Measurements from ENCODE around the gene TMCO4.
A peak's percentile ranks its signal among the peaks of the same experiment; 100 is the strongest.

TMCO4 gene

GRCh38 chr1:19696820-19697219, 102.9 kb downstream of the TMCO4 start:
- TF ChIP-seq ZNF529 (tag by site-specific recombination; IDR thresholded peaks at IDR 0.05; ENCODE audit: insufficient replicate concordance), result no peak
- no peak for TF ChIP-seq ZNF148 (tag by site-specific recombination; IDR thresholded peaks at IDR 0.05; ENCODE audit: borderline replicate concordance)
- TF ChIP-seq ZBTB20 (tag by site-specific recombination; IDR thresholded peaks at IDR 0.05), result no peak
- 0 out of 2 replicates have a peak, but pooled peaks have one; percentile 39 for TF ChIP-seq ZNF768 (tag by site-specific recombination; IDR thresholded peaks at IDR 0.05)
- TF ChIP-seq OVOL3 (tag by site-specific recombination; IDR thresholded peaks at IDR 0.05), result no peak
- no peak for TF ChIP-seq ZSCAN16 (tag by site-specific recombination; IDR thresholded peaks at IDR 0.05)
- CTCF ChIA-PET, result interaction anchor here (1.4 kb wide), 1 partner anchor 35 kb away, joined by 4 read pairs; no protein-coding TSS in a partner anchor
- Histone ChIP-seq H3K4me1 (ENCODE audit: control insufficient read depth, insufficient read depth, low read length) (no peaks in the 10 kb centered on the region), H3K27ac (ENCODE audit: extremely low read depth, low read depth, low read length) (no peak overlapping the region), H3K36me3 (ENCODE audit: control insufficient read depth in 2 of 2, insufficient read depth in 1 of 2, low read length in 2 of 2) (no peaks in the 10 kb centered on the region), H3K9me3 (ENCODE audit: control insufficient read depth, insufficient read depth, low read depth, low read length) (no peaks in the 10 kb centered on the region), H3K4me3 (ENCODE audit: low read depth, low read length) (no peak overlapping the region)
- POLR2A ChIA-PET, result interaction anchor here (0.6 kb wide), 1 partner anchor 23 kb away, joined by 4 read pairs; no protein-coding TSS in a partner anchor

- Histone ChIP-seq H3K27ac (ENCODE audit: extremely low read depth, low read depth, low read length) (no peak overlapping the region), H3K9me3 (ENCODE audit: control insufficient read depth, insufficient read depth, low read depth, low read length) (no peaks in the 10 kb centered on the region), H3K4me3 (ENCODE audit: low read depth, low read length) (no peak overlapping the region), H3K4me1 (ENCODE audit: control insufficient read depth, insufficient read depth, low read length) (no peaks in the 10 kb centered on the region), H3K36me3 (ENCODE audit: control insufficient read depth in 2 of 2, insufficient read depth in 1 of 2, low read length in 2 of 2) (no peaks in the 10 kb centered on the region)
- CTCF ChIA-PET, result interaction anchor here (0.6 to 2.5 kb wide), 3 partner anchors 8 to 15 kb away, joined by 3 to 15 read pairs (median 6); no protein-coding TSS in a partner anchor
- TF ChIP-seq, protein P1, sequence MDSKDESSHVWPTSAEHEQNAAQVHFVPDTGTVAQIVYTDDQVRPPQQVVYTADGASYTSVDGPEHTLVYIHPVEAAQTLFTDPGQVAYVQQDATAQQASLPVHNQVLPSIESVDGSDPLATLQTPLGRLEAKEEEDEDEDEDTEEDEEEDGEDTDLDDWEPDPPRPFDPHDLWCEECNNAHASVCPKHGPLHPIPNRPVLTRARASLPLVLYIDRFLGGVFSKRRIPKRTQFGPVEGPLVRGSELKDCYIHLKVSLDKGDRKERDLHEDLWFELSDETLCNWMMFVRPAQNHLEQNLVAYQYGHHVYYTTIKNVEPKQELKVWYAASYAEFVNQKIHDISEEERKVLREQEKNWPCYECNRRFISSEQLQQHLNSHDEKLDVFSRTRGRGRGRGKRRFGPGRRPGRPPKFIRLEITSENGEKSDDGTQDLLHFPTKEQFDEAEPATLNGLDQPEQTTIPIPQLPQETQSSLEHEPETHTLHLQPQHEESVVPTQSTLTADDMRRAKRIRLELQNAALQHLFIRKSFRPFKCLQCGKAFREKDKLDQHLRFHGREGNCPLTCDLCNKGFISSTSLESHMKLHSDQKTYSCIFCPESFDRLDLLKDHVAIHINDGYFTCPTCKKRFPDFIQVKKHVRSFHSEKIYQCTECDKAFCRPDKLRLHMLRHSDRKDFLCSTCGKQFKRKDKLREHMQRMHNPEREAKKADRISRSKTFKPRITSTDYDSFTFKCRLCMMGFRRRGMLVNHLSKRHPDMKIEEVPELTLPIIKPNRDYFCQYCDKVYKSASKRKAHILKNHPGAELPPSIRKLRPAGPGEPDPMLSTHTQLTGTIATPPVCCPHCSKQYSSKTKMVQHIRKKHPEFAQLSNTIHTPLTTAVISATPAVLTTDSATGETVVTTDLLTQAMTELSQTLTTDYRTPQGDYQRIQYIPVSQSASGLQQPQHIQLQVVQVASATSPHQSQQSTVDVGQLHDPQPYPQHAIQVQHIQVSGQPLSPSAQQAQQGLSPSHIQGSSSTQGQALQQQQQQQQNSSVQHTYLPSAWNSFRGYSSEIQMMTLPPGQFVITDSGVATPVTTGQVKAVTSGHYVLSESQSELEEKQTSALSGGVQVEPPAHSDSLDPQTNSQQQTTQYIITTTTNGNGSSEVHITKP (tag by site-specific recombination; IDR thresholded peaks at IDR 0.05), result 0 out of 2 replicates have a peak, but pooled peaks have one; percentile 12
- no peak for TF ChIP-seq ZNF843 (tag by site-specific recombination; IDR thresholded peaks at IDR 0.05)
- POLR2A ChIA-PET, result no interaction called here
Measured at GRCh38 chr1:19695772-19696171, 103.9 kb downstream of the TMCO4 start.

DNA sequence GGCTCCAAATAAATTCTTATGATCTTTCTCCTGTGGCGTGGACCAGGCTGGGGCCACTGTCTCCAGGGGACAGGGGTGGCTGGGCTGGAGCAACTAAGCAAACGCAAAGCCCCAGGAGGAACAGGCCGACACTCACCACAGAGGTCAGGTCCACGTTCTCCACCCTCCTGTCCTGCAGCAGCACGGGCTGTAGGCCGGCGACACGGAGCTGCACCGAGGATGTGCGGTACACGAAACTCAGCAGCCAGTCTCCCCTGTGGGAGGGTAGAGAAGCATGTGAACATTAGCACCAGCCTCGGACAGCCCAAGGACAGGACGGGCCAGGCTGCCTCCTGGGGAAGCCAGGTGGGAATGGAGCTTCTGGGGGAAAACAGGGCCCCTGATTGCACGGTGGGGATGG, 105.4 kb downstream of the TMCO4 start:
- POLR2A ChIA-PET, result no interaction called here
- CTCF ChIA-PET, result interaction anchor here (2.5 kb wide), 1 partner anchor 11 kb away, joined by 15 read pairs; no protein-coding TSS in a partner anchor
- Histone ChIP-seq H3K9me3 (ENCODE audit: control insufficient read depth, insufficient read depth, low read depth, low read length) (no peaks in the 10 kb centered on the region), H3K36me3 (ENCODE audit: control insufficient read depth in 2 of 2, insufficient read depth in 1 of 2, low read length in 2 of 2) (no peaks in the 10 kb centered on the region), H3K4me1 (ENCODE audit: control insufficient read depth, insufficient read depth, low read length) (no peaks in the 10 kb centered on the region), H3K4me3 (ENCODE audit: low read depth, low read length) (no peak overlapping the region), H3K27ac (ENCODE audit: extremely low read depth, low read depth, low read length) (no peak overlapping the region)
- no peak for TF ChIP-seq GLIS2 (tag by site-specific recombination; IDR thresholded peaks at IDR 0.05)
- TF ChIP-seq, protein P2, sequence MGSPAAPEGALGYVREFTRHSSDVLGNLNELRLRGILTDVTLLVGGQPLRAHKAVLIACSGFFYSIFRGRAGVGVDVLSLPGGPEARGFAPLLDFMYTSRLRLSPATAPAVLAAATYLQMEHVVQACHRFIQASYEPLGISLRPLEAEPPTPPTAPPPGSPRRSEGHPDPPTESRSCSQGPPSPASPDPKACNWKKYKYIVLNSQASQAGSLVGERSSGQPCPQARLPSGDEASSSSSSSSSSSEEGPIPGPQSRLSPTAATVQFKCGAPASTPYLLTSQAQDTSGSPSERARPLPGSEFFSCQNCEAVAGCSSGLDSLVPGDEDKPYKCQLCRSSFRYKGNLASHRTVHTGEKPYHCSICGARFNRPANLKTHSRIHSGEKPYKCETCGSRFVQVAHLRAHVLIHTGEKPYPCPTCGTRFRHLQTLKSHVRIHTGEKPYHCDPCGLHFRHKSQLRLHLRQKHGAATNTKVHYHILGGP (tag by site-specific recombination; IDR thresholded peaks at IDR 0.05), result no peak
- no peak for TF ChIP-seq ZBTB10 (tag by site-specific recombination; IDR thresholded peaks at IDR 0.05)
- TF ChIP-seq, protein P1 (tag by site-specific recombination; IDR thresholded peaks at IDR 0.05), result no peak
- no peak for TF ChIP-seq ZNF214 (tag by site-specific recombination; IDR thresholded peaks at IDR 0.05; ENCODE audit: borderline replicate concordance)
- no peak for TF ChIP-seq GLI4 (tag by site-specific recombination; IDR thresholded peaks at IDR 0.05)
- TF ChIP-seq ZNF391 (tag by site-specific recombination; IDR thresholded peaks at IDR 0.05; ENCODE audit: borderline replicate concordance, low read depth), result no peak
- TF ChIP-seq ZNF670 (tag by site-specific recombination; IDR thresholded peaks at IDR 0.05; ENCODE audit: low read depth), result no peak
- TF ChIP-seq ZNF626 (tag by site-specific recombination; IDR thresholded peaks at IDR 0.05), result no peak
